Body of pancreas (tissue), 4 donors: ENCODE data around the gene OBP2A.

Experiments used
- POLR2A ChIP-seq, 3 donors: fragments of 450-650 bp; IDR thresholded peaks; one replicate each; pipeline ENCODE4 v1.6.1; 2016; ENCODE audit warnings: antibody characterized with exemption in 3 of 3, mild to moderate bottlenecking in 2 of 3
- TF ChIP-seq, protein P1 (sequence below), 7 experiments: fragments of 450-650 bp in 4 of 7; fragments of 200-600 bp in 3 of 7; sonication (generic) in 3 of 7; IDR thresholded peaks; one replicate each; pipeline ENCODE4 v1.5.1; 2016 to 2019; ENCODE audit warnings: antibody characterized with exemption in 7 of 7

- TF ChIP-seq, protein P1, sequence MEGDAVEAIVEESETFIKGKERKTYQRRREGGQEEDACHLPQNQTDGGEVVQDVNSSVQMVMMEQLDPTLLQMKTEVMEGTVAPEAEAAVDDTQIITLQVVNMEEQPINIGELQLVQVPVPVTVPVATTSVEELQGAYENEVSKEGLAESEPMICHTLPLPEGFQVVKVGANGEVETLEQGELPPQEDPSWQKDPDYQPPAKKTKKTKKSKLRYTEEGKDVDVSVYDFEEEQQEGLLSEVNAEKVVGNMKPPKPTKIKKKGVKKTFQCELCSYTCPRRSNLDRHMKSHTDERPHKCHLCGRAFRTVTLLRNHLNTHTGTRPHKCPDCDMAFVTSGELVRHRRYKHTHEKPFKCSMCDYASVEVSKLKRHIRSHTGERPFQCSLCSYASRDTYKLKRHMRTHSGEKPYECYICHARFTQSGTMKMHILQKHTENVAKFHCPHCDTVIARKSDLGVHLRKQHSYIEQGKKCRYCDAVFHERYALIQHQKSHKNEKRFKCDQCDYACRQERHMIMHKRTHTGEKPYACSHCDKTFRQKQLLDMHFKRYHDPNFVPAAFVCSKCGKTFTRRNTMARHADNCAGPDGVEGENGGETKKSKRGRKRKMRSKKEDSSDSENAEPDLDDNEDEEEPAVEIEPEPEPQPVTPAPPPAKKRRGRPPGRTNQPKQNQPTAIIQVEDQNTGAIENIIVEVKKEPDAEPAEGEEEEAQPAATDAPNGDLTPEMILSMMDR (IDR thresholded peaks at IDR 0.05) = no peak
- TF ChIP-seq POLR2A (IDR thresholded peaks at IDR 0.05) = no peak
These were observed 46.7 kb downstream of the OBP2A start for GRCh38 chr9:135592625-135593024.
